ENCODE data around the gene ZNF778.

GRCh38 chr16:89170346-89171215 is 46.9 kb upstream of the ZNF778 start:
- no peak for TF ChIP-seq CTCF (IDR thresholded peaks at IDR 0.05)
- TF ChIP-seq POLR2A (IDR thresholded peaks at IDR 0.05), result no peak
